Neuronal stem cell (in vitro differentiated cells): ENCODE measurements around the gene RAB11FIP2. TPM values are rescaled to one million over a fixed set of nuclear protein-coding genes. Genes with fewer than 3 reads are reported as not detected.

Experiments
- DNase-seq: peaks from one replicate; pipeline ENCODE4 v3.0.0-alpha.2; 2013; ENCODE audit warnings: low spot score
- H2AFZ ChIP-seq: one replicate; pipeline ENCODE4 v1.6.1; 2013; ENCODE audit warnings: mild to moderate bottlenecking, low read length, inconsistent platforms
- H2AK5ac ChIP-seq: 2 replicates; pipeline ENCODE4 v1.6.1; 2013; ENCODE audit warnings: low read depth, mild to moderate bottlenecking, inconsistent platforms, low read length, moderate library complexity, mixed read lengths
- H2BK120ac ChIP-seq: 2 replicates; pipeline ENCODE4 v1.6.1; 2013; ENCODE audit warnings: low read depth, mild to moderate bottlenecking, inconsistent platforms, low read length, moderate library complexity, mixed read lengths
- H2BK12ac ChIP-seq: one replicate; pipeline ENCODE4 v1.6.1; 2013; ENCODE audit warnings: low read length, inconsistent platforms
- H2BK15ac ChIP-seq: 2 replicates; pipeline ENCODE4 v1.6.1; 2013; ENCODE audit warnings: mild to moderate bottlenecking, low read length, inconsistent platforms, mixed read lengths
- H2BK5ac ChIP-seq: one replicate; pipeline ENCODE4 v1.6.1; 2013; ENCODE audit warnings: inconsistent platforms, mild to moderate bottlenecking, low read length, moderate library complexity
- H3K14ac ChIP-seq: one replicate; pipeline ENCODE4 v1.6.1; 2013; ENCODE audit warnings: low read length, inconsistent platforms
- H3K18ac ChIP-seq: 2 replicates; pipeline ENCODE4 v1.6.1; 2013; ENCODE audit warnings: low read length, inconsistent platforms
- H3K23ac ChIP-seq: 2 replicates; pipeline ENCODE4 v1.6.1; 2013; ENCODE audit warnings: low read depth, mild to moderate bottlenecking, mixed read lengths, low read length, inconsistent platforms; ENCODE audit not compliant: poor library complexity
- H3K27ac ChIP-seq: replicated peaks from 3 replicates; pipeline ENCODE4 v1.5.1; 2013; ENCODE audit warnings: low read length, inconsistent platforms
- H3K27me3 ChIP-seq, 3 experiments: 2 replicates each; pipeline ENCODE4 v1.6.1; 2013; ENCODE audit warnings: low read length in 3 of 3, mild to moderate bottlenecking in 2 of 3, inconsistent platforms in 1 of 3, low read depth in 1 of 3, mixed read lengths in 1 of 3, moderate library complexity in 1 of 3; ENCODE audit not compliant: control insufficient read depth in 3 of 3, insufficient read depth in 3 of 3
- H3K36me3 ChIP-seq, 2 donors: replicated peaks in 1 of 2; 2 replicates each; pipeline ENCODE4 v1.6.1; 2013; ENCODE audit warnings: low read length in 2 of 2; ENCODE audit not compliant: control insufficient read depth in 2 of 2, insufficient read depth in 2 of 2
- H3K4ac ChIP-seq: 2 replicates; pipeline ENCODE4 v1.6.1; 2013; ENCODE audit warnings: inconsistent platforms, mild to moderate bottlenecking, low read length, moderate library complexity
- H3K4me1 ChIP-seq, 2 donors: 1 replicate in 1 of 2; 2 replicates in 1 of 2; pipeline ENCODE4 v1.6.1; 2013; ENCODE audit warnings: low read length in 2 of 2, low read depth in 1 of 2; ENCODE audit not compliant: control insufficient read depth in 2 of 2, insufficient read depth in 1 of 2
- H3K4me2 ChIP-seq: one replicate; pipeline ENCODE4 v1.6.1; 2013; ENCODE audit warnings: mild to moderate bottlenecking, low read length, inconsistent platforms; ENCODE audit not compliant: insufficient read depth, poor library complexity, severe bottlenecking
- H3K4me3 ChIP-seq, 2 donors: 2 replicates each; pipeline ENCODE4 v1.5.1; 2013; ENCODE audit warnings: low read length in 2 of 2, mild to moderate bottlenecking in 2 of 2, inconsistent platforms in 1 of 2, moderate library complexity in 1 of 2
- H3K79me1 ChIP-seq: one replicate; pipeline ENCODE4 v1.6.1; 2013; ENCODE audit warnings: low read depth, mild to moderate bottlenecking, inconsistent platforms, low read length, moderate library complexity
- H3K9ac ChIP-seq: one replicate; pipeline ENCODE4 v1.6.1; 2013; ENCODE audit warnings: mild to moderate bottlenecking, low read depth, low read length, inconsistent platforms; ENCODE audit not compliant: poor library complexity
- H3K9me3 ChIP-seq, 2 donors: replicated peaks in 1 of 2; 2 replicates each; pipeline versions ENCODE3 to v1.6.1; 2013; ENCODE audit warnings: low read length in 2 of 2, mild to moderate bottlenecking in 2 of 2, inconsistent platforms in 1 of 2, low read depth in 1 of 2, mixed read lengths in 1 of 2, moderate library complexity in 1 of 2; ENCODE audit not compliant: control insufficient read depth in 2 of 2, insufficient read depth in 1 of 2
- H4K8ac ChIP-seq: one replicate; pipeline ENCODE4 v1.6.1; 2013; ENCODE audit warnings: low read depth, mild to moderate bottlenecking, inconsistent platforms, low read length, moderate library complexity
- H4K91ac ChIP-seq: one replicate; pipeline ENCODE4 v1.6.1; 2013; ENCODE audit warnings: low read length, low read depth, mild to moderate bottlenecking, inconsistent platforms; ENCODE audit not compliant: poor library complexity
- WGBS, 2 donors: extraction: QIAGEN DNeasy Blood & Tissue Kit; methylation state at CpG; one replicate each; pipeline ENCODE4 v1.1.7; 2013; ENCODE audit warnings: missing lambda C conversion rate in 2 of 2, mixed read lengths in 1 of 2; ENCODE audit not compliant: insufficient read length in 2 of 2, insufficient replicate concordance in 1 of 2; ENCODE audit errors: extremely low coverage in 2 of 2; 5-methylcytosine and 5-hydroxymethylcytosine counted together
- polyA plus RNA-seq, 2 experiments: library from polyadenylated mRNA; stranded (reverse); fragments of 200-250 nt; gene quantifications; one replicate each; pipeline ENCODE4 v1.2.3, GENCODE V29; 2013

Gene RAB11FIP2
- 31.5 TPM for polyA plus RNA-seq (2013, experiment 1 of 2)
- polyA plus RNA-seq (2013, experiment 2 of 2): 33.9 TPM

- Histone ChIP-seq H3K27me3 (no peaks in the 10 kb centered on the region), H2BK15ac (peak within 1 kb of the TSS; percentile 2), H3K18ac (peak within 1 kb of the TSS; percentile 95), H3K79me1 (no peaks in the 10 kb centered on the region), H4K8ac (no peak within 1 kb of the TSS), H4K91ac (no peak within 1 kb of the TSS), H3K4me3 (peak within 1 kb of the TSS; percentile 79 to 87), H2AFZ (peak within 1 kb of the TSS; percentile 92), H3K14ac (no peak within 1 kb of the TSS), H2BK12ac (no peak within 1 kb of the TSS), H3K27ac (peak within 1 kb of the TSS; percentile 97), H3K36me3 (no peaks in the 10 kb centered on the region), H3K4me1 (peaks cover 3 to 10% of the 10 kb centered on the region in 2 donors), H3K9ac (peak within 1 kb of the TSS; percentile 96), H2AK5ac (no peak within 1 kb of the TSS), H2BK5ac (peak within 1 kb of the TSS; percentile 76), H3K23ac (peak within 1 kb of the TSS; percentile 58), H2BK120ac (no peak within 1 kb of the TSS), H3K9me3 (no peaks in the 10 kb centered on the region), H3K4me2 (peak within 1 kb of the TSS; percentile 81), H3K4ac (no peak within 1 kb of the TSS)
- WGBS, 2 donors: no CpG with 5 or more reads among the region's 83 CpGs
- peak; percentile 92 for DNase-seq
These were observed at the start of gene RAB11FIP2 for GRCh38 chr10:118046395-118047156. Gene RAB11FIP2 (minus strand): TSS chr10:118046941. CDS start chr10:118046163, 778 bp downstream.

GRCh38 chr10:118096022-118096421, 49.3 kb upstream of the RAB11FIP2 start:
- Histone ChIP-seq H4K8ac (no peak overlapping the region), H3K18ac (no peak overlapping the region), H3K9ac (no peak overlapping the region), H3K27ac (no peak overlapping the region), H3K4me1 (no peaks in the 10 kb centered on the region), H3K79me1 (no peaks in the 10 kb centered on the region), H2BK15ac (no peak overlapping the region), H2BK120ac (no peak overlapping the region), H2BK12ac (no peak overlapping the region), H3K23ac (no peak overlapping the region), H2AFZ (no peak overlapping the region), H3K9me3 (no peaks in the 10 kb centered on the region), H3K4me2 (no peak overlapping the region), H4K91ac (no peak overlapping the region), H3K4me3 (no peak overlapping the region), H2BK5ac (no peak overlapping the region), H3K14ac (no peak overlapping the region), H3K36me3 (no peaks in the 10 kb centered on the region), H2AK5ac (no peak overlapping the region), H3K4ac (no peak overlapping the region), H3K27me3 (no peaks in the 10 kb centered on the region)
- WGBS, 2 donors: no CpG with 5 or more reads among the region's 1 CpG
- DNase-seq: no peak

GRCh38 chr10:118092209-118092608, 45.5 kb upstream of the RAB11FIP2 start:
- peaks cover 0 to 4% of the 10 kb centered on the region in 2 donors for H3K4me1 ChIP-seq
- no peak overlapping the region for H3K9ac ChIP-seq
- WGBS, 2 donors: no CpG with 5 or more reads among the region's 1 CpG
- no peak overlapping the region for H4K8ac ChIP-seq
- no peak overlapping the region for H2AK5ac ChIP-seq
- H2BK120ac ChIP-seq: no peak overlapping the region
- H3K27me3 ChIP-seq: no peaks in the 10 kb centered on the region
- H3K4ac ChIP-seq: no peak overlapping the region
- H3K4me3 ChIP-seq: no peak overlapping the region
- no peaks in the 10 kb centered on the region for H3K36me3 ChIP-seq
- no peak overlapping the region for H2BK5ac ChIP-seq
- no peak overlapping the region for H3K23ac ChIP-seq
- no peak for DNase-seq
- H3K27ac ChIP-seq: no peak overlapping the region
- H3K4me2 ChIP-seq: no peak overlapping the region
- H3K9me3 ChIP-seq: no peaks in the 10 kb centered on the region
- H3K14ac ChIP-seq: no peak overlapping the region
- no peak overlapping the region for H3K18ac ChIP-seq
- H2BK15ac ChIP-seq: no peak overlapping the region
- no peaks in the 10 kb centered on the region for H3K79me1 ChIP-seq
- H4K91ac ChIP-seq: no peak overlapping the region
- H2BK12ac ChIP-seq: no peak overlapping the region
- H2AFZ ChIP-seq: no peak overlapping the region

- no peak for DNase-seq
- no CpG with 5 or more reads among the region's 4 CpGs for WGBS, 2 donors
- H4K8ac ChIP-seq: no peak overlapping the region
These were observed 34.1 kb upstream of the RAB11FIP2 start for GRCh38 chr10:118080817-118081216.

More at GRCh38 chr10:118080817-118081216, 34.1 kb upstream of the RAB11FIP2 start:
- Histone ChIP-seq H3K4me2 (no peak overlapping the region), H3K4me1 (peaks cover 0 to 3% of the 10 kb centered on the region in 2 donors), H3K23ac (no peak overlapping the region), H3K18ac (no peak overlapping the region), H2AFZ (no peak overlapping the region), H3K14ac (no peak overlapping the region), H2BK15ac (no peak overlapping the region), H3K4me3 (no peak overlapping the region), H3K9me3 (no peaks in the 10 kb centered on the region), H2BK5ac (no peak overlapping the region), H3K9ac (no peak overlapping the region), H3K4ac (no peak overlapping the region), H2BK12ac (no peak overlapping the region), H2AK5ac (no peak overlapping the region), H3K36me3 (no peaks in the 10 kb centered on the region), H2BK120ac (no peak overlapping the region), H3K27ac (no peak overlapping the region), H3K79me1 (no peaks in the 10 kb centered on the region), H3K27me3 (no peaks in the 10 kb centered on the region), H4K91ac (no peak overlapping the region)
